HTR-8/SVneo (cell line): ENCODE data around the gene KRT33B.
"Not testable (repeated sequence)": the region's sequence is repeated elsewhere in the genome, so short reads cannot be mapped to it uniquely, and the experiment has no call there.

Source experiments
- DNase-seq: peaks from one replicate; pipeline ENCODE4 v3.0.0; 2011; ENCODE audit warnings: low spot score, mixed read lengths; ENCODE audit not compliant: insufficient read length
- FAIRE-seq: peaks from 2 replicates; lab custom pipeline; 2011; peaks lifted over from hg19 to GRCh38; lab: Jason Lieb, UNC

KRT33B gene

GRCh38 chr17:41351177-41351576, 18.4 kb downstream of the KRT33B start:
- FAIRE-seq = no peak
- no peak for DNase-seq

GRCh38 chr17:41350381-41350878, 19.2 kb downstream of the KRT33B start, which contains the start of gene KRT33A:
Gene KRT33A, minus strand, starts transcription at chr17:41350828. Its CDS starts 61 bp downstream, at chr17:41350767.
- FAIRE-seq, DNase-seq: not testable (repeated sequence)

- no peak for DNase-seq
- peak; percentile 16 for FAIRE-seq
Observed at GRCh38 chr17:41347869-41348760, 21.5 kb downstream of the KRT33B start.

- not testable (repeated sequence) for DNase-seq, FAIRE-seq
Observed at GRCh38 chr17:41346421-41346820, 23.2 kb downstream of the KRT33B start.

- FAIRE-seq (no peak), DNase-seq (no peak)
Observed at GRCh38 chr17:41345992-41346391, 23.6 kb downstream of the KRT33B start.

GRCh38 chr17:41343029-41343428, 26.6 kb downstream of the KRT33B start:
- FAIRE-seq (no peak), DNase-seq (no peak)

GRCh38 chr17:41340934-41341861, 28.4 kb downstream of the KRT33B start:
- FAIRE-seq = no peak
- no peak for DNase-seq

- FAIRE-seq = peak; percentile 55
- DNase-seq = no peak
Observed at GRCh38 chr17:41340494-41340893, 29.1 kb downstream of the KRT33B start.

- FAIRE-seq (no peak), DNase-seq (no peak)
Observed at GRCh38 chr17:41339571-41340172, 29.9 kb downstream of the KRT33B start.

GRCh38 chr17:41338961-41339485, 30.6 kb downstream of the KRT33B start:
- no peak for FAIRE-seq
- DNase-seq = no peak

GRCh38 chr17:41335747-41336146, 33.9 kb downstream of the KRT33B start:
- no peak for FAIRE-seq
- DNase-seq = no peak

GRCh38 chr17:41334385-41335305, 35.0 kb downstream of the KRT33B start:
- DNase-seq = no peak
- no peak for FAIRE-seq

- DNase-seq = no peak
Observed at GRCh38 chr17:41333836-41334235, 35.8 kb downstream of the KRT33B start.

GRCh38 chr17:41333098-41333497, 36.5 kb downstream of the KRT33B start:
- FAIRE-seq = no peak
- no peak for DNase-seq

More at GRCh38 chr17:41333836-41334235, 35.8 kb downstream of the KRT33B start:
- FAIRE-seq = no peak

GRCh38 chr17:41332239-41332638, 37.4 kb downstream of the KRT33B start:
- FAIRE-seq (peak; percentile 4), DNase-seq (no peak)

GRCh38 chr17:41331606-41332005, 38.0 kb downstream of the KRT33B start:
- FAIRE-seq (no peak), DNase-seq (no peak)

GRCh38 chr17:41329279-41329948, 40.2 kb downstream of the KRT33B start:
- DNase-seq (peak; percentile 75), FAIRE-seq (peak; percentile 97)

GRCh38 chr17:41328207-41328606, 41.4 kb downstream of the KRT33B start:
- no peak for DNase-seq
- no peak for FAIRE-seq
